Peyer's patch (tissue), 4 donors: ENCODE measurements around the gene SOCS1. TPM values are rescaled to one million over a fixed set of nuclear protein-coding genes. Genes with fewer than 3 reads are reported as not detected.

ENCODE experiments used
- DNase-seq, 3 donors: peaks; one replicate each; pipeline ENCODE4 v3.0.0-alpha.2; 2017 to 2019
- H3K27ac ChIP-seq, 4 donors: fragments of 200-600 bp; sonication (generic); one replicate each; pipeline ENCODE4 v1.5.1; 2016 to 2019
- H3K27me3 ChIP-seq, 2 donors: fragments of 200-600 bp; sonication (generic); one replicate each; pipeline ENCODE4 v1.5.1; 2019
- H3K36me3 ChIP-seq, 3 donors: fragments of 200-600 bp; sonication (generic); one replicate each; pipeline ENCODE4 v1.5.1; 2016 to 2019
- H3K4me1 ChIP-seq, 4 donors: fragments of 200-600 bp; sonication (generic); one replicate each; pipeline ENCODE4 v1.5.1; 2016 to 2019
- H3K4me3 ChIP-seq, 4 donors: fragments of 200-600 bp; sonication (generic); 1 replicate in 3 of 4; 2 replicates in 1 of 4; pipeline ENCODE4 v1.5.1; 2016 to 2019; ENCODE audit warnings: mild to moderate bottlenecking in 1 of 4
- H3K9me3 ChIP-seq, 4 donors: fragments of 200-600 bp; sonication (generic); one replicate each; pipeline ENCODE4 v1.5.1; 2016 to 2019; ENCODE audit warnings: mild to moderate bottlenecking in 1 of 4
- CTCF ChIP-seq, 6 experiments: fragments of 450-650 bp in 4 of 6; fragments of 200-600 bp in 2 of 6; sonication (generic) in 1 of 6; IDR thresholded peaks; one replicate each; pipeline ENCODE4 v1.5.1; 2017 to 2019; ENCODE audit warnings: antibody characterized with exemption in 6 of 6, mild to moderate bottlenecking in 3 of 6, moderate library complexity in 1 of 6
- POLR2A ChIP-seq, 2 donors: fragments of 450-650 bp; IDR thresholded peaks; one replicate each; pipeline ENCODE4 v1.5.1; 2017; ENCODE audit warnings: antibody characterized with exemption in 2 of 2, mild to moderate bottlenecking in 2 of 2, moderate library complexity in 2 of 2
- total RNA-seq, 4 donors: library from RNA; depleted of rRNA; stranded (reverse); fragments of >200 nt; gene quantifications; one replicate each; pipeline ENCODE4 v1.1.0, GENCODE V29; 2016

Gene SOCS1
- total RNA-seq, 4 donors from 2014 or later = 8.7 to 19.0 (median 15.3) TPM

DNA sequence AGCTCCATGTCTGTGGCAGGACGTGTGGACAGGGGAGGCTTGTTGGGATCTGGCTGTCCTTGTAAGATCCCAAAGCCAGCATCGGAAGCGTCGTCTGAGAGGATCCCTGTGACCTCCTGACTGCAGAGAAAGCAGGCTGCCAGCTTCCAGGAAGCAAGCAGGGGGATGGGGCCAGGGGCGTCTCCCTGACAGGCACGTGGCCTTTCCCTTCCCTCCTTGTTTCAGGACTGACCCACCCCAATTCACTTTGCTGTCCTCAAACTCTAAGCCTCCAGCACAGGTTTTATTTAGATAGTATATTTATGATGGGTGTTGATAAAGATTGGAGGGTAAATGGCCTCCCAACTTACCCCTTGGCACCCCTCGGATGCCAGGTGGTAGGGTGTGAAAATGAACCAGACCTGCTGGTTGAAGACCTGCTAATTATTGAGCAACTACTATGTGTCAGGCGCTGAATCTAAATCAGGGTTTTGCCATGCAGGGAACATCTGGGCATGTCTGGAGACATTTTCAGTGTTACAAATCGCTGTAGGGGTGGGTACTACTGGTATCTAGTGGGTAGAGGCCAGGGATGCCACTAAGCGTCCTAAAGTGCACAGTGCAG, 24.5 kb downstream of the SOCS1 start:
- Histone ChIP-seq H3K4me1 (peaks cover 0 to 13% (median 11%) of the 10 kb centered on the region in 4 donors), H3K4me3 (no peak overlapping the region), H3K36me3 (no peaks in the 10 kb centered on the region), H3K27ac (peak overlapping the region in 1 of 4 donors; percentile 49), H3K9me3 (no peaks in the 10 kb centered on the region), H3K27me3 (no peaks in the 10 kb centered on the region)
- no peak for DNase-seq
- no peak for TF ChIP-seq POLR2A (IDR thresholded peaks at IDR 0.05)
- TF ChIP-seq CTCF (IDR thresholded peaks at IDR 0.05) = no peak

GRCh38 chr16:11229906-11230305, 26.1 kb downstream of the SOCS1 start:
- no peaks in the 10 kb centered on the region for H3K36me3 ChIP-seq
- TF ChIP-seq POLR2A (IDR thresholded peaks at IDR 0.05) (no peak), CTCF (IDR thresholded peaks at IDR 0.05) (no peak)
- DNase-seq = no peak
- H3K4me1 ChIP-seq = peaks cover 0 to 25% (median 7%) of the 10 kb centered on the region in 4 donors
- no peaks in the 10 kb centered on the region for H3K9me3 ChIP-seq
- H3K27me3 ChIP-seq = no peaks in the 10 kb centered on the region
- peak overlapping the region in 1 of 4 donors; percentile 25 for H3K27ac ChIP-seq
- H3K4me3 ChIP-seq = no peak overlapping the region

DNA sequence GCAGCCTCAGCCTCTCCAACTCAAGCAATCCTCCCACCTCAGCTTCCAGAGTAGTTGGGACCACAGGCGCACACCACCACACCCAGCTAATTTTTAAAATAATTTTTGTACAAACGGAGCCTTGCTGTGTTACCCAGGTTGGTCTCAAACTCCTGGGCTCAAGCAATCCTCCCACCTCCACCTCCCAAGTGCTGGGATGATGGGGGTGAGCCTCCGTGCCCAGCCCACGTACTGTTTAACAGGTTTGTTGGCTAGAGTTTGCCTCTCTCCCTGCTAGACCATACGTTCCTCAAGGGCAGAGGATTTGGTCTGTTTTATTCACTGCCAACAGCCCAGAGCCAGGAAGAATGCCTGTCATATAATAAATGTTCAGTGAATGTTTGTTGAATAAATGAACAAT, 26.6 kb downstream of the SOCS1 start:
- peaks cover 0 to 28% (median 8%) of the 10 kb centered on the region in 4 donors for H3K4me1 ChIP-seq

DNA sequence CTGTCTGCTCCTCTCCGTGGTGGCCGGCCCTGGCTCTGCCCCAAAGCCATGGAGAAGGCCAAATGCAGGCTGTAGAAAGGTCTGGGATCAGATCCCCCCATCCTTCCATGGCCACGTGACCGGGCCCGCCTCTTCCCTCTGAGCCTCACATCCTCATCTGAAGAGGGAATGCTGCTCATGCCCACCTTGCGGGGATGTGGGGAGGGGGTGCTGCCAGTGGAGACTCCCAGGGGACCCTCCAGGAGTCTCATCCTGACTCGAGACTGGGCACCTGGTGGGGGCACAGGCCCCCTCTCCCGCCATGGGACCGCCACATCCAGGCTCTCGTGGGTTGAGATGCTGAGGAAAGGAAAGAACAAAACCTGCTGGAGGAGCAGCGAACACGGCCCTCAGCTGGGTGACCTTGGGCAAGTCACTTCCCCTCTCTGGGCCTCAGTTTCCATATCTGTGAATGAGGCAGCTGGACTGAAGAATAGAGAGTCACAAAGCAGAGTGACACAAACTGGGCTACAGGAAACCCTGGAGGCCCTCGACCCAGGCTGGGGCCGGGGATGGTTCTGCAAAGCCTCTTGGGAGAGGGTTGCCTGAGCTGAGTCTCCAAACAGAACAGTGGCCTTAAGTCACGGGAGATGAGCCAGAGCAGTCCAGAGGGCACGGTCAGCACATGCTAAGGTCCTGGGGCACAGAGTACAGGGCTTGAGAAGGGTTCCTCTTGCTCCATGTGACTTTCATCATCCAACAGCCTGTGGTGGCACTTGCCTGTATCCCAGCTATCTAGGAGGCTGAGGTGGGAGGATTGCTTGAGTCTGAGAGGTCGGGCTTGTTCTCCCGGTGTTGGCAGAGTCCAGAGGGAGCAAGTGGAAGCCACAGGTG, 30.1 kb downstream of the SOCS1 start:
- H3K36me3 ChIP-seq = no peaks in the 10 kb centered on the region
- TF ChIP-seq CTCF (IDR thresholded peaks at IDR 0.05) (no peak), POLR2A (IDR thresholded peaks at IDR 0.05) (no peak)
- H3K27ac ChIP-seq = peak overlapping the region; percentile 81 to 87 (median 84)
- DNase-seq = no peak
- no peaks in the 10 kb centered on the region for H3K27me3 ChIP-seq
- H3K9me3 ChIP-seq = no peaks in the 10 kb centered on the region
- peak overlapping the region in 1 of 4 donors; percentile 18 for H3K4me3 ChIP-seq
- H3K4me1 ChIP-seq = peaks cover 0 to 23% (median 10%) of the 10 kb centered on the region in 4 donors

More for the DNA sequence above, 26.6 kb downstream of the SOCS1 start:
- DNase-seq = no peak
- Histone ChIP-seq H3K4me3 (no peak overlapping the region), H3K9me3 (no peaks in the 10 kb centered on the region), H3K36me3 (no peaks in the 10 kb centered on the region), H3K27ac (no peak overlapping the region), H3K27me3 (no peaks in the 10 kb centered on the region)
- TF ChIP-seq CTCF (IDR thresholded peaks at IDR 0.05) = no peak
- no peak for TF ChIP-seq POLR2A (IDR thresholded peaks at IDR 0.05)

- Histone ChIP-seq H3K27me3 (no peaks in the 10 kb centered on the region), H3K4me1 (peaks cover 0 to 23% (median 10%) of the 10 kb centered on the region in 4 donors), H3K36me3 (no peaks in the 10 kb centered on the region), H3K4me3 (peak overlapping the region in 2 of 4 donors; percentile 18 to 27), H3K9me3 (no peaks in the 10 kb centered on the region), H3K27ac (peak overlapping the region; percentile 81 to 87 (median 84))
- TF ChIP-seq CTCF (IDR thresholded peaks at IDR 0.05) = no peak
- TF ChIP-seq POLR2A (IDR thresholded peaks at IDR 0.05) = peak in 1 of 2 donors; percentile 14
- DNase-seq = peak in 2 of 3 donors; percentile 87 to 93
Observed at GRCh38 chr16:11224894-11225676, 30.9 kb downstream of the SOCS1 start.
